Trophoblast cell (in vitro differentiated cells and primary cell): ENCODE results near the gene GYG1.

Experiments used
- DNase-seq, 2 donors: peaks; one replicate each; pipeline ENCODE4 v3.0.0-alpha.2; 2016
- H2AFZ ChIP-seq: 2 replicates; pipeline ENCODE4 v1.6.1; 2013; ENCODE audit warnings: low read length, moderate library complexity, mild to moderate bottlenecking; ENCODE audit not compliant: insufficient read depth, poor library complexity
- H2AK5ac ChIP-seq: 2 replicates; pipeline ENCODE4 v1.6.1; 2013; ENCODE audit warnings: mild to moderate bottlenecking, low read length
- H2BK120ac ChIP-seq: 2 replicates; pipeline ENCODE4 v1.6.1; 2013; ENCODE audit warnings: low read length, mild to moderate bottlenecking, moderate library complexity; ENCODE audit not compliant: insufficient read depth, poor library complexity
- H2BK12ac ChIP-seq: 2 replicates; pipeline ENCODE4 v1.6.1; 2013; ENCODE audit warnings: mild to moderate bottlenecking, low read length, moderate library complexity
- H2BK5ac ChIP-seq: 2 replicates; pipeline ENCODE4 v1.6.1; 2013; ENCODE audit warnings: low read length, low read depth, moderate library complexity, mild to moderate bottlenecking; ENCODE audit not compliant: poor library complexity
- H3K14ac ChIP-seq: 2 replicates; pipeline ENCODE4 v1.6.1; 2013; ENCODE audit warnings: mild to moderate bottlenecking, low read length
- H3K18ac ChIP-seq: 2 replicates; pipeline ENCODE4 v1.6.1; 2013; ENCODE audit warnings: mild to moderate bottlenecking, low read length
- H3K23ac ChIP-seq: 2 replicates; pipeline ENCODE4 v1.6.1; 2013; ENCODE audit warnings: low read length
- H3K27ac ChIP-seq: 2 replicates; pipeline ENCODE4 v1.5.1; 2013; ENCODE audit warnings: low read depth, mild to moderate bottlenecking, inconsistent platforms, low read length, moderate library complexity
- H3K27me3 ChIP-seq: 2 replicates; pipeline ENCODE4 v1.6.1; 2013; ENCODE audit warnings: inconsistent platforms, mild to moderate bottlenecking, low read length, moderate library complexity; ENCODE audit not compliant: insufficient read depth
- H3K36me3 ChIP-seq, 2 experiments: 1 replicate in 1 of 2; 2 replicates in 1 of 2; pipeline ENCODE4 v1.6.1; 2013; ENCODE audit warnings: low read length in 2 of 2, mild to moderate bottlenecking in 2 of 2, moderate library complexity in 1 of 2; ENCODE audit not compliant: insufficient read depth in 2 of 2, control insufficient read depth in 1 of 2
- H3K4ac ChIP-seq: 2 replicates; pipeline ENCODE4 v1.6.1; 2013; ENCODE audit warnings: low read depth, mild to moderate bottlenecking, low read length, moderate library complexity
- H3K4me1 ChIP-seq, 2 experiments: 1 replicate in 1 of 2; 2 replicates in 1 of 2; pipeline ENCODE4 v1.6.1; 2013; ENCODE audit warnings: low read length in 2 of 2, mild to moderate bottlenecking in 2 of 2, moderate library complexity in 1 of 2; ENCODE audit not compliant: insufficient read depth in 2 of 2, control insufficient read depth in 1 of 2
- H3K4me2 ChIP-seq: 2 replicates; pipeline ENCODE4 v1.6.1; 2013; ENCODE audit warnings: inconsistent platforms, mild to moderate bottlenecking, low read length, moderate library complexity
- H3K4me3 ChIP-seq: 2 replicates; pipeline ENCODE4 v1.5.1; 2013; ENCODE audit warnings: mild to moderate bottlenecking, low read depth, low read length, inconsistent platforms
- H3K79me1 ChIP-seq: one replicate; pipeline ENCODE4 v1.6.1; 2013; ENCODE audit warnings: low read length
- H3K79me2 ChIP-seq: 2 replicates; pipeline ENCODE4 v1.6.1; 2013; ENCODE audit warnings: low read length, mild to moderate bottlenecking; ENCODE audit not compliant: control insufficient read depth, insufficient read depth, poor library complexity
- H3K9ac ChIP-seq: 2 replicates; pipeline ENCODE4 v1.6.1; 2013; ENCODE audit warnings: mild to moderate bottlenecking, low read length
- H3K9me3 ChIP-seq: 2 replicates; pipeline ENCODE4 v1.6.1; 2013; ENCODE audit warnings: low read depth, mild to moderate bottlenecking, control low read depth, inconsistent platforms, low read length; ENCODE audit not compliant: insufficient read depth
- H4K12ac ChIP-seq: 2 replicates; pipeline ENCODE4 v1.6.1; 2013; ENCODE audit warnings: low read depth, mild to moderate bottlenecking, low read length, moderate library complexity
- H4K8ac ChIP-seq: 2 replicates; pipeline ENCODE4 v1.6.1; 2013; ENCODE audit warnings: low read depth, mild to moderate bottlenecking, low read length, moderate library complexity
- H4K91ac ChIP-seq: one replicate; pipeline ENCODE4 v1.6.1; 2013; ENCODE audit warnings: low read depth, mild to moderate bottlenecking, low read length, moderate library complexity
- WGBS: extraction: QIAGEN DNeasy Blood & Tissue Kit; methylation state at CpG from one replicate; pipeline ENCODE4 v1.1.7; 2013; ENCODE audit warnings: missing lambda C conversion rate; ENCODE audit not compliant: insufficient read length, insufficient coverage; ENCODE audit errors: extremely low coverage; 5-methylcytosine and 5-hydroxymethylcytosine counted together

GYG1 gene

DNA sequence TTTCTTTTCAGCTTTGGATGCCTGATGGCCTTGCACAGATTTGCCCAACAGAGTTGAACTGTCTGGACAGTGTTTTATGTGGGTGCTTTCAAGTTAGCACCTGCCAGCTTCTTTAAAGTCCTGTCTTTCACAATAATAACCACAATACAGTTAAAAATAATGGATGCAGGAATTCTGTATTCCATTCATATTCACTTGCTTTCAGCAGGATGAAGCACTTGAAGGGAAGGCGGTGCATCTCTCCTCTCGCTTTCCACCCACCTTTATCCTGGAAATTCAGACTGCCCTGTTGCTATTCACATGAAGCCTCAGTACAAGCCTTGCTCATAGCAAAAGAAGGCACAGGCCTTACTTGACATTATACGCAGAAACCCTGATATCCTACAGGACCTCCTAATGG is 26.5 kb upstream of the GYG1 start:
- no peak overlapping the region for H2BK120ac ChIP-seq
- no peak overlapping the region for H4K8ac ChIP-seq
- H2AK5ac ChIP-seq, result no peak overlapping the region
- no peak overlapping the region for H2BK12ac ChIP-seq
- no peak overlapping the region for H2AFZ ChIP-seq
- H3K18ac ChIP-seq, result no peak overlapping the region
- DNase-seq, result no peak
- no peaks in the 10 kb centered on the region for H3K79me2 ChIP-seq
- no peak overlapping the region for H3K4me3 ChIP-seq
- peak overlapping the region; percentile 38 for H3K9ac ChIP-seq
- H3K23ac ChIP-seq, result no peak overlapping the region
- H4K91ac ChIP-seq, result no peak overlapping the region
- H2BK5ac ChIP-seq, result no peak overlapping the region
- no peak overlapping the region for H4K12ac ChIP-seq
- no CpG with 5 or more reads among the region's 3 CpGs for WGBS
- no peaks in the 10 kb centered on the region for H3K27me3 ChIP-seq
- no peak overlapping the region for H3K27ac ChIP-seq
- no peaks in the 10 kb centered on the region for H3K4me1 ChIP-seq
- no peaks in the 10 kb centered on the region for H3K79me1 ChIP-seq
- no peaks in the 10 kb centered on the region for H3K36me3 ChIP-seq
- no peaks in the 10 kb centered on the region for H3K9me3 ChIP-seq
- no peak overlapping the region for H3K14ac ChIP-seq
- H3K4ac ChIP-seq, result no peak overlapping the region
- H3K4me2 ChIP-seq, result no peak overlapping the region

DNA sequence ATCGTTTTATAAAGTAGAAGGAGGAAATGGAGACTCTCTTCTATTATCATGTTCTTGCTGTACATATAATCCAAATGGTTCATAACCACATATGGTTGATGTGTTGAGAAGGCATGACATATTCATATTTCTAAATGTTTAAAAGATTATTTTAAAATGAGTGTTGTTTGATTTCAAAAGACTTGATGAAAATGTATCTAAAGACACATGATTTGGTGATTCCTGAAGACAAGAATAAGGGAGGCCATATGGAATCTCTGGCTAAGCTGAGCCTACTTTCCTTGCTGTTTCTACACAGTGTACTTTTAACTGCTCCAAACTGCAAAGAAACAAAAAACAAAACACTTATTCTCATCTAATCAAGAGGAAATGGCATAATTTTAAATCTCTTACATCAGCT is 23.0 kb upstream of the GYG1 start:
- Histone ChIP-seq H3K23ac (no peak overlapping the region), H3K9ac (no peak overlapping the region), H3K79me1 (no peaks in the 10 kb centered on the region), H3K4ac (no peak overlapping the region), H3K27ac (no peak overlapping the region), H3K4me2 (no peak overlapping the region), H2AK5ac (no peak overlapping the region), H3K4me3 (no peak overlapping the region), H3K4me1 (no peaks in the 10 kb centered on the region), H2AFZ (no peak overlapping the region), H3K36me3 (no peaks in the 10 kb centered on the region), H3K79me2 (no peaks in the 10 kb centered on the region), H2BK12ac (no peak overlapping the region), H3K14ac (no peak overlapping the region), H3K27me3 (no peaks in the 10 kb centered on the region), H4K12ac (no peak overlapping the region), H2BK120ac (no peak overlapping the region), H4K8ac (no peak overlapping the region), H2BK5ac (no peak overlapping the region), H4K91ac (no peak overlapping the region), H3K9me3 (no peaks in the 10 kb centered on the region), H3K18ac (no peak overlapping the region)
- DNase-seq, result no peak
- WGBS, result no CpG with 5 or more reads among the region's 1 CpG

DNA sequence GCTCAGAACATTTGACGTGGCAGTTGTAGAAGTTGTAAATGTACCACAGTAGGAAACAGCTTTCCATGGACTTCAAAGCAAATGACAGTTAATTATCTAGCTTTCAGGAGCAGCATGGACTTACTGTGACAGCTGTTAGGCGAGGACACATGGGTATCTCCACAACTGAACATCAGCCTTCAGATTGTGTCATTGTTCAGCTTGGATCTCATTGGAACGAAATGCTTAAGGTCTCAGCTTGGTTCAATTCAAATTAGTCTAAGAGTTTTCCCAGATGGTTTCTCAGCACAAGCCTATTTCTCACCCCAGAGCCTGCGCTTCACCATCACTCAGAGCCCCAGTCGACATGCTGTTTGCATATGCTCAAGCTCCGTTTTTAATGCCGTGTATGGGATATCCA is 21.1 kb upstream of the GYG1 start:
- no peak for DNase-seq
- Histone ChIP-seq H3K14ac (no peak overlapping the region), H3K23ac (no peak overlapping the region), H3K4ac (no peak overlapping the region), H3K27me3 (no peaks in the 10 kb centered on the region), H2AK5ac (no peak overlapping the region), H3K36me3 (no peaks in the 10 kb centered on the region), H3K18ac (no peak overlapping the region), H3K4me2 (no peak overlapping the region), H2BK5ac (no peak overlapping the region), H2AFZ (no peak overlapping the region), H4K8ac (no peak overlapping the region), H4K12ac (no peak overlapping the region), H3K79me1 (no peaks in the 10 kb centered on the region), H4K91ac (no peak overlapping the region), H3K27ac (no peak overlapping the region), H3K4me3 (no peak overlapping the region), H3K9me3 (no peaks in the 10 kb centered on the region), H3K4me1 (no peaks in the 10 kb centered on the region), H2BK12ac (no peak overlapping the region), H3K79me2 (no peaks in the 10 kb centered on the region), H2BK120ac (no peak overlapping the region), H3K9ac (no peak overlapping the region)
- no CpG with 5 or more reads among the region's 7 CpGs for WGBS

DNA sequence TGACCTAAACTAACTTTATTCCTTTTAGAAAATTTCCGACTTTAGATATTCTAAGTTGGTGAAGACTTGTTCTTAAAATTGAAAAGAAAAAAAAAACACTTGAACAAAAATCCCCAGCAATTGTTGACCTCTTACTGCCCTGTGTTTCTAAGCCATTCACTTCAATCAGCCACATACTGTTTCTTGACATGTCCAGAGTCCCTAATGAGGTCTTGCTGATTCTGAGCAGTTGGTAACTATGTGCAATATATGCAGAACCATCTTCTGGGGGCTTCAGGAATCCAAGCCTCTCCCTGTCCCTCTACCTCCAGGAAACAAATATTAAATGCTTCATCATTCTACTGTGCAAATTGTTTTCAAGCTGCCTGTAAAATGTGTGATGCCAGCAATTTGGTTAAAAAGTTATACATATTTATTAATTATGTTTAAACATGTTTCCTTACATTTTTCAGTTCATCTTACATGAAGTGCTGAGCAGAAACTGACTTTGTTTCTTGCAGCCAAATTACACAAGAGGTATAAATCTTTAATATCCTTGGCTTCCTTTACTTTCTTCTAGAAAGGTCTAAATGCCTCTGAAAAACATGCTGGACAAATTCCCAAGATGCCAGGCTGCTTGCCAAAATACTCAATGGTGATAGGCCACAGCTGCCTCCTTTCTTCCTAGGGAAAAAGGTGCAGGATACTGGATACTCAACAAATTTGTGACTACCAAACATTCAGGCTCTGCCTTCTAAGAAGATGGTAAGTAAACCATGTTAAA is 19.8 kb upstream of the GYG1 start:
- no peaks in the 10 kb centered on the region for H3K79me2 ChIP-seq
- H2AFZ ChIP-seq, result no peak overlapping the region
- H4K8ac ChIP-seq, result no peak overlapping the region
- no peaks in the 10 kb centered on the region for H3K27me3 ChIP-seq
- H2AK5ac ChIP-seq, result no peak overlapping the region
- H2BK12ac ChIP-seq, result no peak overlapping the region
- no peak overlapping the region for H3K23ac ChIP-seq
- no CpG with 5 or more reads among the region's 1 CpG for WGBS
- no peak overlapping the region for H3K4me2 ChIP-seq
- no peak overlapping the region for H4K91ac ChIP-seq
- no peak overlapping the region for H3K27ac ChIP-seq
- H3K18ac ChIP-seq, result no peak overlapping the region
- H3K9me3 ChIP-seq, result no peaks in the 10 kb centered on the region
- no peak for DNase-seq
- no peaks in the 10 kb centered on the region for H3K4me1 ChIP-seq
- H3K79me1 ChIP-seq, result no peaks in the 10 kb centered on the region
- no peak overlapping the region for H3K4me3 ChIP-seq
- no peaks in the 10 kb centered on the region for H3K36me3 ChIP-seq
- H3K9ac ChIP-seq, result no peak overlapping the region
- H2BK5ac ChIP-seq, result no peak overlapping the region
- no peak overlapping the region for H2BK120ac ChIP-seq
- H3K4ac ChIP-seq, result no peak overlapping the region
- H4K12ac ChIP-seq, result no peak overlapping the region
- H3K14ac ChIP-seq, result no peak overlapping the region
